ENCODE data around the gene TLR10.

GRCh38 chr4:38730830-38731646 lies 51.8 kb downstream of the TLR10 start:
- TF ChIP-seq CTCF (IDR thresholded peaks at IDR 0.05) (peak; percentile 86 to 96 (median 94)), EP300 (IDR thresholded peaks at IDR 0.05) (peak in 1 of 2 donors; percentile 41)

Measured in tibial nerve (tissue), 4 donors.